ENCODE results near the gene NRCAM.
A peak's percentile ranks its signal among the peaks of the same experiment; 100 is the strongest.

The NRCAM gene

DNA sequence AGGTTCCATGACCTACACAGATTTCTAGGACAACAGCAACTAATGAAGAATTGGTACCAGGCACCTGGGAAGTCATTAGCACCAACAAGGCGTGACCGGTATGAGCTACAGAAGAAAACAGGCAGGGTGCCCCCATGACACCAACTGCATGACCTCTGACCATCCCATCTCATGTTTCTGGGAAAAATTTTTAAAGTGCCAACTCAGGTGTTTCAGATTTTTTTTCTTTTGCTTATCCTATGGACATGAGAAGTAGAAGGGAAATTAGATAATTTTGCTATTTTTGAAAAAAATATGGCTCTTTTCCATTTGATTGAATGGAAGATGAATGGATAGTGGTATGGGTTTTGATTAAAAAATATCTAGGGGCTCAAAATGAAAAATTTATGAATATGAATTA lies 154.8 kb downstream of the NRCAM start:
- TF ChIP-seq, protein P1, sequence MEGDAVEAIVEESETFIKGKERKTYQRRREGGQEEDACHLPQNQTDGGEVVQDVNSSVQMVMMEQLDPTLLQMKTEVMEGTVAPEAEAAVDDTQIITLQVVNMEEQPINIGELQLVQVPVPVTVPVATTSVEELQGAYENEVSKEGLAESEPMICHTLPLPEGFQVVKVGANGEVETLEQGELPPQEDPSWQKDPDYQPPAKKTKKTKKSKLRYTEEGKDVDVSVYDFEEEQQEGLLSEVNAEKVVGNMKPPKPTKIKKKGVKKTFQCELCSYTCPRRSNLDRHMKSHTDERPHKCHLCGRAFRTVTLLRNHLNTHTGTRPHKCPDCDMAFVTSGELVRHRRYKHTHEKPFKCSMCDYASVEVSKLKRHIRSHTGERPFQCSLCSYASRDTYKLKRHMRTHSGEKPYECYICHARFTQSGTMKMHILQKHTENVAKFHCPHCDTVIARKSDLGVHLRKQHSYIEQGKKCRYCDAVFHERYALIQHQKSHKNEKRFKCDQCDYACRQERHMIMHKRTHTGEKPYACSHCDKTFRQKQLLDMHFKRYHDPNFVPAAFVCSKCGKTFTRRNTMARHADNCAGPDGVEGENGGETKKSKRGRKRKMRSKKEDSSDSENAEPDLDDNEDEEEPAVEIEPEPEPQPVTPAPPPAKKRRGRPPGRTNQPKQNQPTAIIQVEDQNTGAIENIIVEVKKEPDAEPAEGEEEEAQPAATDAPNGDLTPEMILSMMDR (conservative IDR thresholded peaks at IDR 0.05; ENCODE audit: low read depth, low read length) = no peak
- H3K4me3 ChIP-seq (ENCODE audit: low read length) = no peak overlapping the region
- no peak for DNase-seq (ENCODE audit: low read depth)

DNA sequence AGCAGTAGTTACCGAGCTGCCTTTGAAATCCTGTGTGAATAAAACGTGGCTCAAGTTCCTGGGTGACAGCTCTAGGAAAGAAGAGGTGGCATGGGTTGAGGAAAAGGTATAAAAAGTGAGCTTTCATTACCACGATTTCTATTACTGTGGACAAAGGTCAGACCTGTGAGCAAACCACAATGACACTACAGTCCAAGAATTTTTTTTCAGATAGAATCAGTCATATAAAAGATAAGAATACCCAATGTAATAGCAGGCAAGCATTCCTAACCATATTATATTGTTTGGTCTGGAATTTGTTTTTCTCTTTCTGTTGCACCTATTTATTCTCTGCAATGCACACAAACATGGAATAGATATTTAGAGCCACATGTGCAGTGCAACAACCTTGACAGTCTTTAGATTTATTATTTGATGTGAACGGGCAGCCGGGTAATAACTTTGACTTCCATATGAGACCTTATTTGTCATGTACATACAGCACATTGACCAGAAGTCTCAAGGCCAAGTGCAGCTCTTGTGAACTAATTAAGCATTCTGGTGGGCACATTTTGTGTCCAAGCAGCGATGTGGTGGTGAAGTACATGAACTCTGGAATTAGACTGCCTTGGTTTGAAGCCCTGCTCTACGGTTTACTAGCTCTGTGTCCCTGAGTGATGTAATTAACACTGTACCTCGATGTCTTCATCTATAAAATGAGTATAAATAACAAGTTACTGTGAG lies 156.8 kb downstream of the NRCAM start:
- H3K4me3 ChIP-seq (ENCODE audit: low read length) = no peak overlapping the region
- peak; percentile 34 for DNase-seq (ENCODE audit: low read depth)
- TF ChIP-seq, protein P1 (conservative IDR thresholded peaks at IDR 0.05; ENCODE audit: low read depth, low read length) = no peak

DNA sequence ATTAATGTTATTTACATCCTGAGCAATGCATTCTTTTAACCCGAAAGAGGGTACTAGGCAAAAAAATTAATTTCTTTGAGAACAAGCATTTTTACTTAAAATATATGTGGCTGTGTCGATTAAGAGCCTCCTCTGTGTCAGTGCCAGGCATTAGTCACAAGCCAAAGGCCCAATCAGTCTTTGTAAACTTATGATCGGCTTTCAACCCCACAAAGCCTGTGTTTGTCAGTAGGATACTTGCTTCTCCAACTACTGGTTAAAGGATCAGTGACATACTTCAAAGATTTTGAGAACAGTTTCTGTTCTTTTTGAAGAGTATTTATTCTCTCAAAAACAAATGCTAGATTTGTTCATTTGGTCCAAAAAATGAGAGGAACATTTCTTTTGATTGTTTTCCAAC lies 159.3 kb downstream of the NRCAM start:
- TF ChIP-seq, protein P1 (conservative IDR thresholded peaks at IDR 0.05; ENCODE audit: low read depth, low read length) = no peak
- no peak for DNase-seq (ENCODE audit: low read depth)
- no peak overlapping the region for H3K4me3 ChIP-seq (ENCODE audit: low read length)

DNA sequence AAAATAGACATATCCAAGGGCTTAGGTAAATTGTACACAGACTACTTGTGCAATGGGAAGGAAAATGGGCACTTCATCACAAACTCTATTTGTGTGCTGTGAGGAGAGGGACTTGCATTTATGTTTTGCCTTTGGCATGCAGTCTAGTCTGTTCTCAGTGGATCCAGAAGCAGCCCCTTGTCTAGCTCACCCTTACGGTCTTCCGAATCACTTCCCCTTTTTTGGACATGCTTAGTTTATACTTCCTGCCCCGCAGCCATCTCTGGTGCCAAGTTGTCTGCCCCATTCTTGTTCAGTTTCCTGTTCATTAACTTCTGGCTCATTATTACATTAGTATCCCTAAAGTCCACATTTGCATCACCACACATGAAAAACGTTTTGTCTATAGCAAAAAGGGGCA lies 161.6 kb downstream of the NRCAM start:
- TF ChIP-seq, protein P1 (conservative IDR thresholded peaks at IDR 0.05; ENCODE audit: low read depth, low read length) = no peak
- no peak overlapping the region for H3K4me3 ChIP-seq (ENCODE audit: low read length)
- DNase-seq (ENCODE audit: low read depth) = no peak

DNA sequence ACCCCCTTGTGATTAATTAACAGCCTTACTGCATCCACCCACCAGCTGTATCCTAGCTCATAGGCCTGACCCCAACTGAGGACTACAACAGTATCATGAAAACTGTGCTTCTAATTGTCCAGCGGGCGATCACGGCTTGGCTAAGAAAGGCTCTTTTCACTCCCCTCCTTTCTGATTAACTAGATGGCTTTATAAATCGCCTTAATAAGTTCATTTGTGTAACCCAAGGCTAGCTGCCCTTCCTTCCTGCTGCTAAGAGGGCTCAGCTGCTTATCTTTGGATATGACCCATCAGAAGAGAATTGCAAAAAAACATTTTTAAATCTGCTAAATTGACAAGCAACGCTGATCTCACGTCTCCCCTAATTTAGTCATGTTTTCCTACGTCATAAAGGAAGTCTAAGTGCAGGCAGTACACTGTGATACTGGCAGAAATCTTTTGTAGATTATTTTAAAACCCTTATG lies 163.1 kb downstream of the NRCAM start:
- peak; percentile 48 for DNase-seq (ENCODE audit: low read depth)
- TF ChIP-seq, protein P1 (conservative IDR thresholded peaks at IDR 0.05; ENCODE audit: low read depth, low read length) = no peak
- H3K4me3 ChIP-seq (ENCODE audit: low read length) = no peak overlapping the region

DNA sequence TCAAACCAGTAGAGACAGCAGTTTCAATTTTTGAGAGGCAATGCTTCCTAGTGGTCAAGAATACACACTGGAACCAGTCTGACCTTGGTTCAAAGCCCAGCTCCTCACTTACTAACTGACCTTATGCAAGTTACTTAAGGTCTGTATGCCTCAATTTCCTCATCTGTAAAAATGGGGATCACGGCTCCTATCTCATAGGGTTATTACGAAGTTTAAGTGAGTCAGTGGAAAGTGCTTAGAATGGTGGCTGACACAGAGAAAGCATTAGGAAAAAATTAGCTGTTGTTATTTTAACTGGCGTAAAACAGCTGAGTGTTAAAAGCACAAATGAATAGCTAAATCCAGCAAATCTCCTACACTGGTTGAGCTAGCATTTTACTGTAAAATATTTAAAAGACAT lies 163.7 kb downstream of the NRCAM start:
- TF ChIP-seq, protein P1 (conservative IDR thresholded peaks at IDR 0.05; ENCODE audit: low read depth, low read length) = no peak
- no peak for DNase-seq (ENCODE audit: low read depth)

DNA sequence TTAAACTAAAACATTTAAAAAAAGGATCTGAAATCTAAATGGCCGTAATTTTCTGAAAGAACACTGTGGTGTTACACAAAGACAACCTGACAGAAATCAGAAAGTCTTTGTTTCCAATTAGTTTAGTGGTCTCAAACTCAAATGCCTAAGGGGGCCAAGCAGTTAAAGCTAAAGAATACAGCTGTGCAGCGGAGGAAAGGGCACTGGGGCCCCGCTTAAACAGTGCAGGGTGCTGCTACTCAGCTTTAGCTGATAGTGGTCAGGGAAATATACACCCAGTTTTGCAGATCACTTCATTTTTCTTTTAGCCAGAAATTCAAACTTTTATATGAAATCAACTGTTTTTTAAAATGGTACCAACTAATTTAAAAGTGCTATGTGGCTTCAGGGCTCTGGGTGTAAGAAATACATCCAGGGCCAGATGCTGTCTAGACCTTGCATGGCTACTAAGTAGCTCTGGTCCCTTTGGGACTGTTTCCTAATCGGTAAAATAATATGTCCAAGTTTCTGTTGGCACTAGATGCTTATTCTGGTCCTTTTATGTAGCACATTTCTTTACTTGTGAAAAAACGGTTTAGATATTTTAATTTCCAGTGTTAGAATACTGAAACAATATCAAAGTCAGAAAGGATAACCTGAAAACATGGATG lies 164.3 kb downstream of the NRCAM start:
- H3K4me3 ChIP-seq (ENCODE audit: low read length) = no peak overlapping the region
- TF ChIP-seq, protein P1 (conservative IDR thresholded peaks at IDR 0.05; ENCODE audit: low read depth, low read length) = no peak
- no peak for DNase-seq (ENCODE audit: low read depth)

More for the DNA sequence above, 163.7 kb downstream of the NRCAM start:
- no peak overlapping the region for H3K4me3 ChIP-seq (ENCODE audit: low read length)

Data from retinal pigment epithelial cell (primary cell).